Liver (tissue), 9 donors: ENCODE data around the gene TRIM26. TPM values are rescaled to one million over a fixed set of nuclear protein-coding genes. Genes with fewer than 3 reads are reported as not detected.

Experiments
- DNase-seq: peaks from one replicate; pipeline ENCODE4 v3.0.0-alpha.2; 2017; ENCODE audit warnings: low spot score
- H3K27ac ChIP-seq, 2 donors: one replicate each; pipeline ENCODE4 v1.7.0; 2013; ENCODE audit warnings: inconsistent platforms in 2 of 2, low read length in 2 of 2, control low read depth in 1 of 2, low read depth in 1 of 2, mild to moderate bottlenecking in 1 of 2
- H3K27me3 ChIP-seq, 4 donors: one replicate each; pipeline versions ENCODE4 v1.6.1 to v1.7.0; 2013; ENCODE audit warnings: low read length in 3 of 4, inconsistent platforms in 1 of 4, mild to moderate bottlenecking in 1 of 4, moderate library complexity in 1 of 4; ENCODE audit not compliant: control insufficient read depth in 4 of 4, insufficient read depth in 4 of 4
- H3K36me3 ChIP-seq, 4 donors: one replicate each; pipeline versions ENCODE4 v1.6.1 to v1.7.0; 2013; ENCODE audit warnings: low read length in 3 of 4, mild to moderate bottlenecking in 3 of 4, low read depth in 1 of 4, moderate library complexity in 1 of 4; ENCODE audit not compliant: control insufficient read depth in 4 of 4, insufficient read depth in 3 of 4
- H3K4me1 ChIP-seq, 4 donors: one replicate each; pipeline versions ENCODE4 v1.6.1 to v1.7.0; 2013; ENCODE audit warnings: low read length in 3 of 4, mild to moderate bottlenecking in 3 of 4, moderate library complexity in 1 of 4; ENCODE audit not compliant: control insufficient read depth in 4 of 4, insufficient read depth in 4 of 4
- H3K4me3 ChIP-seq, 3 donors: one replicate each; pipeline versions ENCODE4 v1.6.1 to v1.7.0; 2013; ENCODE audit warnings: low read length in 3 of 3, control low read depth in 1 of 3, low read depth in 1 of 3, mild to moderate bottlenecking in 1 of 3
- H3K9ac ChIP-seq, 2 donors: one replicate each; pipeline ENCODE4 v1.7.0; 2013; ENCODE audit warnings: low read length in 2 of 2, mild to moderate bottlenecking in 2 of 2, moderate library complexity in 2 of 2, control low read depth in 1 of 2, low read depth in 1 of 2
- H3K9me3 ChIP-seq, 4 donors: one replicate each; pipeline versions ENCODE4 v1.6.1 to v1.7.0; 2013; ENCODE audit warnings: low read length in 3 of 4; ENCODE audit not compliant: control insufficient read depth in 4 of 4
- EGR1 ChIP-seq, 2 donors: IDR thresholded peaks; 2 replicates each; pipeline ENCODE4 v1.6.1; 2016 to 2018; ENCODE audit warnings: antibody characterized with exemption in 2 of 2, low read depth in 2 of 2
- FOXA1 ChIP-seq: IDR thresholded peaks from 2 replicates; pipeline ENCODE4 v1.6.1; 2016; ENCODE audit warnings: antibody characterized with exemption
- FOXA2 ChIP-seq: IDR thresholded peaks from 2 replicates; pipeline ENCODE4 v1.6.1; 2016; ENCODE audit warnings: antibody characterized with exemption
- GABPA ChIP-seq, 2 donors: IDR thresholded peaks in 1 of 2; conservative IDR thresholded peaks in 1 of 2; 2 replicates each; pipeline ENCODE4 v1.6.1; 2016; ENCODE audit warnings: antibody characterized with exemption in 2 of 2, mild to moderate bottlenecking in 1 of 2, moderate library complexity in 1 of 2
- HNF4A ChIP-seq, 2 donors: conservative IDR thresholded peaks; 2 replicates each; pipeline ENCODE4 v1.6.1; 2016; ENCODE audit warnings: antibody characterized with exemption in 2 of 2, mild to moderate bottlenecking in 2 of 2
- JUND ChIP-seq, 2 donors: IDR thresholded peaks; 2 replicates each; pipeline ENCODE4 v1.6.1; 2016; ENCODE audit warnings: antibody characterized with exemption in 2 of 2
- NR2F2 ChIP-seq: IDR thresholded peaks from 2 replicates; pipeline ENCODE4 v1.6.1; 2016; ENCODE audit warnings: antibody characterized with exemption
- RAD21 ChIP-seq, 2 donors: IDR thresholded peaks; 2 replicates each; pipeline ENCODE4 v1.6.1; 2016; ENCODE audit warnings: antibody characterized with exemption in 2 of 2, mild to moderate bottlenecking in 2 of 2
- RXRA ChIP-seq, 2 donors: IDR thresholded peaks; 2 replicates each; pipeline ENCODE4 v1.6.1; 2017 to 2018; ENCODE audit warnings: antibody characterized with exemption in 2 of 2, mild to moderate bottlenecking in 1 of 2
- TAF1 ChIP-seq: conservative IDR thresholded peaks from 2 replicates; pipeline ENCODE4 v1.6.1; 2016; ENCODE audit warnings: antibody characterized with exemption, mild to moderate bottlenecking
- YY1 ChIP-seq: IDR thresholded peaks from 2 replicates; pipeline ENCODE4 v1.6.1; 2016; ENCODE audit warnings: antibody characterized with exemption, mild to moderate bottlenecking
- WGBS: extraction: QIAGEN DNeasy Blood & Tissue Kit; methylation state at CpG from one replicate; pipeline ENCODE4 v1.1.7; 2013; 5-methylcytosine and 5-hydroxymethylcytosine counted together
- polyA plus RNA-seq, 2 donors: library from polyadenylated mRNA; stranded (reverse) in 1 of 2; unstranded in 1 of 2; fragments of 200-250 nt in 1 of 2; fragments of >200 nt in 1 of 2; fragmentation: Nextera tagmentation in 1 of 2; extraction: Ambion mirVana in 1 of 2; gene quantifications; one replicate each; pipeline versions ENCODE4 v1.2.1 to v1.2.3, GENCODE V29; 2013 to 2015
- total RNA-seq, 2 donors: library from RNA; depleted of rRNA; stranded (reverse); fragments of >200 nt; gene quantifications; one replicate each; pipeline ENCODE4 v1.2.3, GENCODE V29; 2014
- TF ChIP-seq, protein P1 (sequence below): IDR thresholded peaks from 2 replicates; pipeline ENCODE4 v1.6.1; 2016; ENCODE audit warnings: antibody characterized with exemption
- TF ChIP-seq, protein P2 (sequence below): IDR thresholded peaks from 2 replicates; pipeline ENCODE4 v1.6.1; 2016; ENCODE audit warnings: antibody characterized with exemption
- TF ChIP-seq, protein P3 (sequence below): IDR thresholded peaks from 2 replicates; pipeline ENCODE4 v1.6.1; 2016; ENCODE audit warnings: antibody characterized with exemption
- TF ChIP-seq, protein P4 (sequence below): IDR thresholded peaks from 2 replicates; pipeline ENCODE4 v1.6.1; 2016; ENCODE audit warnings: antibody characterized with exemption, mild to moderate bottlenecking
- TF ChIP-seq, protein P5 (sequence below): fragments of 150-350 bp; IDR thresholded peaks from 2 replicates; pipeline ENCODE4 v1.5.1; 2017; ENCODE audit warnings: improper control_type of control experiment, low read depth, low read length; ENCODE audit not compliant: missing input control
- donor health status: healthy.
- donor health status: healthy.
- donor health status: healthy.
- donor health status: healthy.
- donor health status: healthy.

Gene TRIM26
- total and polyA plus RNA-seq, 4 donors: 14.9 to 50.1 (median 23.9) TPM

DNA sequence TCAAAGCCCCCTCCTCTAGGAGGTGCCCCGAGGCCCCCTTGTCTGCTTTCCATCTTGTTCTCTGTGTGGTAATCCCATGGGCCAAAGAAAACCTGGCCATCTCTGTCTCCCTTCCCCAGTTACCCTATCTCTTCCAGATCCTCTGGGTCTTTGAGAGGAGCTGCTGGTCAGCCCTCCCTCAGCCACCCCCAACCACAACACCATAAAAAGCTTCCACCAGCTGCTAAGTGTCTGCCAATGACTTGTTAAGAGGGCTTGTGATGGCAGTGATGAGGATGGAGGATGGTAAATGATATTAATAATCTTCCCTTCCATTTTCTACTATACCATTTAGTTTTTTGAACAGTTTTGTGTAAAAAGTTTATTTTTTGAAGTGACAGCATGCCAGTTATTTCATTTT, 17.3 kb downstream of the TRIM26 start:
- WGBS: 100% methylated on average over 1 of the region's 1 CpG
- H3K36me3 ChIP-seq: peaks cover 18 to 58% (median 40%) of the 10 kb centered on the region in 4 donors
- H3K27ac ChIP-seq: no peak overlapping the region
- TF ChIP-seq NR2F2 (no peak), YY1 (no peak), HNF4A (conservative IDR thresholded peaks at IDR 0.05) (no peak), EGR1 (IDR thresholded peaks at IDR 0.05; ENCODE audit: low read depth in 2 of 2) (no peak), JUND (IDR thresholded peaks at IDR 0.05) (no peak), GABPA (IDR thresholded peaks at IDR 0.05 in 1 of 2, conservative IDR thresholded peaks at IDR 0.05 in 1 of 2) (no peak), FOXA1 (no peak), RAD21 (IDR thresholded peaks at IDR 0.05) (no peak), RXRA (IDR thresholded peaks at IDR 0.05) (no peak), FOXA2 (no peak), TAF1 (no peak)
- TF ChIP-seq, protein P1, sequence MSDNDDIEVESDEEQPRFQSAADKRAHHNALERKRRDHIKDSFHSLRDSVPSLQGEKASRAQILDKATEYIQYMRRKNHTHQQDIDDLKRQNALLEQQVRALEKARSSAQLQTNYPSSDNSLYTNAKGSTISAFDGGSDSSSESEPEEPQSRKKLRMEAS: no peak
- TF ChIP-seq, protein P2, sequence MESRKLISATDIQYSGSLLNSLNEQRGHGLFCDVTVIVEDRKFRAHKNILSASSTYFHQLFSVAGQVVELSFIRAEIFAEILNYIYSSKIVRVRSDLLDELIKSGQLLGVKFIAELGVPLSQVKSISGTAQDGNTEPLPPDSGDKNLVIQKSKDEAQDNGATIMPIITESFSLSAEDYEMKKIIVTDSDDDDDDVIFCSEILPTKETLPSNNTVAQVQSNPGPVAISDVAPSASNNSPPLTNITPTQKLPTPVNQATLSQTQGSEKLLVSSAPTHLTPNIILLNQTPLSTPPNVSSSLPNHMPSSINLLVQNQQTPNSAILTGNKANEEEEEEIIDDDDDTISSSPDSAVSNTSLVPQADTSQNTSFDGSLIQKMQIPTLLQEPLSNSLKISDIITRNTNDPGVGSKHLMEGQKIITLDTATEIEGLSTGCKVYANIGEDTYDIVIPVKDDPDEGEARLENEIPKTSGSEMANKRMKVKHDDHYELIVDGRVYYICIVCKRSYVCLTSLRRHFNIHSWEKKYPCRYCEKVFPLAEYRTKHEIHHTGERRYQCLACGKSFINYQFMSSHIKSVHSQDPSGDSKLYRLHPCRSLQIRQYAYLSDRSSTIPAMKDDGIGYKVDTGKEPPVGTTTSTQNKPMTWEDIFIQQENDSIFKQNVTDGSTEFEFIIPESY: no peak
- TF ChIP-seq, protein P3, sequence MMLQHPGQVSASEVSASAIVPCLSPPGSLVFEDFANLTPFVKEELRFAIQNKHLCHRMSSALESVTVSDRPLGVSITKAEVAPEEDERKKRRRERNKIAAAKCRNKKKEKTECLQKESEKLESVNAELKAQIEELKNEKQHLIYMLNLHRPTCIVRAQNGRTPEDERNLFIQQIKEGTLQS: no peak
- TF ChIP-seq, protein P4, sequence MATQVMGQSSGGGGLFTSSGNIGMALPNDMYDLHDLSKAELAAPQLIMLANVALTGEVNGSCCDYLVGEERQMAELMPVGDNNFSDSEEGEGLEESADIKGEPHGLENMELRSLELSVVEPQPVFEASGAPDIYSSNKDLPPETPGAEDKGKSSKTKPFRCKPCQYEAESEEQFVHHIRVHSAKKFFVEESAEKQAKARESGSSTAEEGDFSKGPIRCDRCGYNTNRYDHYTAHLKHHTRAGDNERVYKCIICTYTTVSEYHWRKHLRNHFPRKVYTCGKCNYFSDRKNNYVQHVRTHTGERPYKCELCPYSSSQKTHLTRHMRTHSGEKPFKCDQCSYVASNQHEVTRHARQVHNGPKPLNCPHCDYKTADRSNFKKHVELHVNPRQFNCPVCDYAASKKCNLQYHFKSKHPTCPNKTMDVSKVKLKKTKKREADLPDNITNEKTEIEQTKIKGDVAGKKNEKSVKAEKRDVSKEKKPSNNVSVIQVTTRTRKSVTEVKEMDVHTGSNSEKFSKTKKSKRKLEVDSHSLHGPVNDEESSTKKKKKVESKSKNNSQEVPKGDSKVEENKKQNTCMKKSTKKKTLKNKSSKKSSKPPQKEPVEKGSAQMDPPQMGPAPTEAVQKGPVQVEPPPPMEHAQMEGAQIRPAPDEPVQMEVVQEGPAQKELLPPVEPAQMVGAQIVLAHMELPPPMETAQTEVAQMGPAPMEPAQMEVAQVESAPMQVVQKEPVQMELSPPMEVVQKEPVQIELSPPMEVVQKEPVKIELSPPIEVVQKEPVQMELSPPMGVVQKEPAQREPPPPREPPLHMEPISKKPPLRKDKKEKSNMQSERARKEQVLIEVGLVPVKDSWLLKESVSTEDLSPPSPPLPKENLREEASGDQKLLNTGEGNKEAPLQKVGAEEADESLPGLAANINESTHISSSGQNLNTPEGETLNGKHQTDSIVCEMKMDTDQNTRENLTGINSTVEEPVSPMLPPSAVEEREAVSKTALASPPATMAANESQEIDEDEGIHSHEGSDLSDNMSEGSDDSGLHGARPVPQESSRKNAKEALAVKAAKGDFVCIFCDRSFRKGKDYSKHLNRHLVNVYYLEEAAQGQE: no peak
- TF ChIP-seq, protein P5, sequence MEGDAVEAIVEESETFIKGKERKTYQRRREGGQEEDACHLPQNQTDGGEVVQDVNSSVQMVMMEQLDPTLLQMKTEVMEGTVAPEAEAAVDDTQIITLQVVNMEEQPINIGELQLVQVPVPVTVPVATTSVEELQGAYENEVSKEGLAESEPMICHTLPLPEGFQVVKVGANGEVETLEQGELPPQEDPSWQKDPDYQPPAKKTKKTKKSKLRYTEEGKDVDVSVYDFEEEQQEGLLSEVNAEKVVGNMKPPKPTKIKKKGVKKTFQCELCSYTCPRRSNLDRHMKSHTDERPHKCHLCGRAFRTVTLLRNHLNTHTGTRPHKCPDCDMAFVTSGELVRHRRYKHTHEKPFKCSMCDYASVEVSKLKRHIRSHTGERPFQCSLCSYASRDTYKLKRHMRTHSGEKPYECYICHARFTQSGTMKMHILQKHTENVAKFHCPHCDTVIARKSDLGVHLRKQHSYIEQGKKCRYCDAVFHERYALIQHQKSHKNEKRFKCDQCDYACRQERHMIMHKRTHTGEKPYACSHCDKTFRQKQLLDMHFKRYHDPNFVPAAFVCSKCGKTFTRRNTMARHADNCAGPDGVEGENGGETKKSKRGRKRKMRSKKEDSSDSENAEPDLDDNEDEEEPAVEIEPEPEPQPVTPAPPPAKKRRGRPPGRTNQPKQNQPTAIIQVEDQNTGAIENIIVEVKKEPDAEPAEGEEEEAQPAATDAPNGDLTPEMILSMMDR: no peak
- no peak for DNase-seq
- H3K4me1 ChIP-seq: peaks cover 0 to 17% (median 11%) of the 10 kb centered on the region in 4 donors
- H3K27me3 ChIP-seq: no peaks in the 10 kb centered on the region
- no peak overlapping the region for H3K4me3 ChIP-seq
- H3K9ac ChIP-seq: no peak overlapping the region
- no peaks in the 10 kb centered on the region for H3K9me3 ChIP-seq
